H1 (cell line): ENCODE data around the gene ODR4. TPM values are rescaled to one million over a fixed set of nuclear protein-coding genes. Genes with fewer than 3 reads are reported as not detected.

Experiments used
- CTCF ChIA-PET: fragments of 300-600 bp; sonication (Branson Sonifier 250); formaldehyde crosslinking; loops from one replicate; lab custom pipeline; 2021; ENCODE audit not compliant: partially characterized antibody; lab: Charles Lee
- POLR2A ChIA-PET: fragments of 300-600 bp; sonication (Branson Sonifier 250); formaldehyde crosslinking; loops from one replicate; lab custom pipeline; 2021; ENCODE audit warnings: inconsistent platforms; ENCODE audit not compliant: partially characterized antibody; lab: Charles Lee
- DNase-seq, 2 experiments: peaks; one replicate each; pipeline versions ENCODE4 v3.0.0 to v3.0.0-alpha.2; 2010 to 2022; ENCODE audit warnings: low spot score in 2 of 2, low read depth in 1 of 2, mixed read lengths in 1 of 2
- FAIRE-seq: peaks from 2 replicates; lab custom pipeline; 2011; peaks lifted over from hg19 to GRCh38; lab: Jason Lieb, UNC
- H2AFZ ChIP-seq: 2 replicates; pipeline ENCODE4 v1.8.1; 2012; ENCODE audit warnings: low read length, inconsistent platforms
- H2AK5ac ChIP-seq: 2 replicates; pipeline ENCODE4 v1.6.1; 2013; ENCODE audit warnings: low read depth, low read length
- H2BK120ac ChIP-seq: replicated peaks from 2 replicates; pipeline ENCODE3; 2013; ENCODE audit warnings: low read depth, low read length, inconsistent platforms
- H2BK12ac ChIP-seq: 2 replicates; pipeline ENCODE4 v1.6.1; 2013; ENCODE audit warnings: low read depth, low read length
- H2BK15ac ChIP-seq: 2 replicates; pipeline ENCODE4 v1.6.1; 2013; ENCODE audit warnings: low read length
- H2BK20ac ChIP-seq: 2 replicates; pipeline ENCODE4 v1.6.1; 2013; ENCODE audit warnings: low read length
- H2BK5ac ChIP-seq: 2 replicates; pipeline ENCODE4 v1.6.1; 2013; ENCODE audit warnings: low read depth, low read length
- H3K14ac ChIP-seq: 2 replicates; pipeline ENCODE4 v1.6.1; 2013; ENCODE audit warnings: inconsistent platforms; ENCODE audit not compliant: insufficient read length
- H3K18ac ChIP-seq: 2 replicates; pipeline ENCODE4 v1.6.1; 2013; ENCODE audit warnings: low read length; ENCODE audit errors: extremely low read depth
- H3K23ac ChIP-seq: 2 replicates; pipeline ENCODE4 v1.6.1; 2013; ENCODE audit warnings: inconsistent platforms; ENCODE audit not compliant: insufficient read length
- H3K23me2 ChIP-seq: 2 replicates; pipeline ENCODE4 v1.6.1; 2013; ENCODE audit warnings: low read depth, low read length
- H3K27ac ChIP-seq: 2 replicates; pipeline ENCODE4 v1.6.1; 2011; ENCODE audit warnings: low read depth, low read length, inconsistent platforms
- H3K27me3 ChIP-seq, 4 experiments: replicated peaks in 1 of 4; 1 replicate in 1 of 4; 2 replicates in 3 of 4; pipeline versions ENCODE4 v1.6.1 to v1.8.1; 2011 to 2013; ENCODE audit warnings: low read length in 3 of 4, mild to moderate bottlenecking in 3 of 4, inconsistent platforms in 2 of 4, mixed read lengths in 2 of 4, moderate library complexity in 1 of 4; ENCODE audit not compliant: control insufficient read depth in 3 of 4, insufficient read depth in 3 of 4; ENCODE audit errors: extremely low read depth in 1 of 4
- H3K36me3 ChIP-seq, 4 experiments: 2 replicates each; pipeline versions ENCODE4 v1.6.1 to v1.8.1; 2011 to 2013; ENCODE audit warnings: mild to moderate bottlenecking in 4 of 4, low read length in 3 of 4, moderate library complexity in 2 of 4, control low read depth in 1 of 4, inconsistent platforms in 1 of 4; ENCODE audit not compliant: insufficient read depth in 4 of 4, control insufficient read depth in 2 of 4
- H3K4ac ChIP-seq: replicated peaks from 2 replicates; pipeline ENCODE3; 2013; ENCODE audit warnings: low read length, low read depth, mixed read lengths, inconsistent platforms; ENCODE audit not compliant: insufficient read length
- H3K4me1 ChIP-seq, 4 experiments: replicated peaks in 1 of 4; 1 replicate in 1 of 4; 2 replicates in 3 of 4; pipeline versions ENCODE4 v1.6.1 to v1.8.1; 2011 to 2013; ENCODE audit warnings: low read length in 3 of 4, inconsistent platforms in 2 of 4, mixed read lengths in 1 of 4; ENCODE audit not compliant: insufficient read depth in 4 of 4, control insufficient read depth in 3 of 4
- H3K4me2 ChIP-seq, 2 experiments: 2 replicates each; pipeline versions ENCODE4 v1.6.1 to v1.8.1; 2011 to 2013; ENCODE audit warnings: low read depth in 2 of 2, low read length in 2 of 2, control low read depth in 1 of 2, inconsistent platforms in 1 of 2, mild to moderate bottlenecking in 1 of 2; ENCODE audit not compliant: insufficient read depth in 1 of 2
- H3K4me3 ChIP-seq, 4 experiments: fragments of 200-600, 300-600 bp in 1 of 4; sonication (generic), shearing (Covaris generic), sonication (Bioruptor Twin) in 1 of 4; 2 replicates each; pipeline versions ENCODE4 v1.5.1 to v1.8.1; 2011 to 2016; ENCODE audit warnings: low read length in 4 of 4, low read depth in 3 of 4, control low read depth in 2 of 4, inconsistent platforms in 2 of 4, mild to moderate bottlenecking in 2 of 4, mixed read lengths in 1 of 4, moderate library complexity in 1 of 4; ENCODE audit not compliant: insufficient read depth in 2 of 4; ENCODE audit errors: extremely low read depth in 1 of 4
- H3K56ac ChIP-seq: replicated peaks from 2 replicates; pipeline ENCODE3; 2013; ENCODE audit warnings: low read depth, mild to moderate bottlenecking, mixed read lengths, low read length, inconsistent platforms; ENCODE audit not compliant: insufficient read length
- H3K79me1 ChIP-seq: 2 replicates; pipeline ENCODE4 v1.6.1; 2013; ENCODE audit warnings: low read depth, low read length, control low read depth
- H3K79me2 ChIP-seq, 2 experiments: 2 replicates each; pipeline versions ENCODE4 v1.6.1 to v1.8.1; 2012 to 2013; ENCODE audit warnings: low read length in 2 of 2, mild to moderate bottlenecking in 2 of 2, inconsistent platforms in 1 of 2; ENCODE audit not compliant: insufficient read depth in 2 of 2, control insufficient read depth in 1 of 2
- H3K9ac ChIP-seq, 4 experiments: replicated peaks in 1 of 4; 1 replicate in 1 of 4; 2 replicates in 3 of 4; pipeline versions ENCODE4 v1.6.1 to v1.8.1; 2011 to 2013; ENCODE audit warnings: low read depth in 3 of 4, low read length in 3 of 4, control low read depth in 2 of 4, mild to moderate bottlenecking in 2 of 4, moderate library complexity in 2 of 4, inconsistent platforms in 1 of 4; ENCODE audit errors: extremely low read depth in 1 of 4
- H3K9me3 ChIP-seq, 2 experiments: 2 replicates each; pipeline versions ENCODE4 v1.6.1 to v1.8.1; 2012 to 2013; ENCODE audit warnings: mild to moderate bottlenecking in 2 of 2, moderate library complexity in 2 of 2, control low read depth in 1 of 2, inconsistent platforms in 1 of 2, low read depth in 1 of 2, low read length in 1 of 2, mixed read lengths in 1 of 2; ENCODE audit not compliant: insufficient read depth in 2 of 2
- H4K20me1 ChIP-seq, 2 experiments: replicated peaks in 1 of 2; 2 replicates each; pipeline versions ENCODE3 to v1.8.1; 2011 to 2013; ENCODE audit warnings: inconsistent platforms in 2 of 2, low read length in 2 of 2, mild to moderate bottlenecking in 1 of 2; ENCODE audit not compliant: insufficient read depth in 2 of 2, control insufficient read depth in 1 of 2
- H4K5ac ChIP-seq: 2 replicates; pipeline ENCODE4 v1.6.1; 2013; ENCODE audit warnings: low read length, low read depth, mixed read lengths, inconsistent platforms; ENCODE audit not compliant: insufficient read length
- H4K8ac ChIP-seq: 2 replicates; pipeline ENCODE4 v1.8.0; 2013; ENCODE audit warnings: mild to moderate bottlenecking, moderate library complexity, low read length, inconsistent platforms; ENCODE audit not compliant: insufficient read depth; ENCODE audit errors: extremely low read depth
- H4K91ac ChIP-seq: replicated peaks from 2 replicates; pipeline ENCODE3; 2013; ENCODE audit warnings: low read length, mixed read lengths, inconsistent platforms; ENCODE audit not compliant: insufficient read length
- EGR1 ChIP-seq: IDR thresholded peaks from 2 replicates; pipeline ENCODE4 v1.6.1; 2011; ENCODE audit warnings: low read depth, low read length, borderline replicate concordance
- WGBS, 2 experiments: shearing (Covaris generic) in 1 of 2; methylation state at CpG; one replicate each; pipeline versions ENCODE4 v1.1.6 to v1.1.7; 2013 to 2015; ENCODE audit warnings: low lambda C conversion rate in 2 of 2, mixed read lengths in 2 of 2, inconsistent platforms in 1 of 2, low coverage in 1 of 2, missing lambda C conversion rate in 1 of 2; ENCODE audit not compliant: insufficient replicate concordance in 2 of 2, insufficient coverage in 1 of 2, insufficient read length in 1 of 2; ENCODE audit errors: extremely low coverage in 1 of 2, missing lambda C conversion rate in 1 of 2; 5-methylcytosine and 5-hydroxymethylcytosine counted together
- polyA plus RNA-seq, 7 experiments: library from polyadenylated mRNA; depleted of rRNA in 3 of 7; stranded (reverse) in 5 of 7; unstranded in 2 of 7; fragments of >200 nt in 5 of 7; fragments of 200-250 nt in 2 of 7; gene quantifications; 1 replicate in 5 of 7; 2 replicates in 1 of 7; 4 replicates in 1 of 7; pipeline versions ENCODE4 v1.2.1 to v1.2.3, GENCODE V29; 2011 to 2013; ENCODE audit warnings: missing spikeins in 2 of 7, mixed read lengths in 2 of 7
- total RNA-seq: library from RNA; stranded (reverse); fragmentation: NEBNext Ultra II Directional; extraction: Animal tissue kit (Norgen Biotek cat#: 25700); gene quantifications from 2 replicates; pipeline ENCODE4 v1.2.1, GENCODE V29; 2021

The ODR4 gene
- total and polyA plus RNA-seq, 2 of the 8 experiments (the other 6 are each of a cell fraction or from before 2014, with no cell fraction given), result 4.1 to 14.1 TPM

DNA sequence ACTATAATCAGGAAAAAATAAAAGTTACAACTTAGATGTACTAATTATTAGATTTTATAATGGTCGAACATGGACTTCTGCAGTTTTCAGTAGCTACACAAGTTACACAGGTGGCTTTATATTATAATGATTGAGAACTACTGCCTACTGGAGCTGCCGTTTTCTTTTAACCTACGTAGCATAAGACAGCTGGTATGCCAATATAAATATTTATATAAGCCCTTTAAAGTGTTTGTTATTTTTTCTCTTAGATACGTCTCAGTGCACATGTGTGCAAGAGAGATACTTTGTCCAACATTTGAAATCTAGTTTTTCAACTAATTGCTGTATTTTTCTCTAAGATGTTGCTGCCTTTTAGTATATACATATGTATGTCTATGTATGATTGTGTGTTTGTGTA lies 42.9 kb downstream of the ODR4 start:
- Histone ChIP-seq H3K23ac (no peak overlapping the region), H3K4me3 (no peak overlapping the region), H4K91ac (no peak overlapping the region), H2AFZ (no peak overlapping the region), H3K79me2 (no peaks in the 10 kb centered on the region), H3K79me1 (no peaks in the 10 kb centered on the region), H2BK12ac (no peak overlapping the region), H3K4me1 (no peaks in the 10 kb centered on the region), H2BK5ac (no peak overlapping the region), H3K9ac (no peak overlapping the region), H2BK120ac (no peak overlapping the region), H3K4ac (no peak overlapping the region), H3K18ac (no peak overlapping the region), H2BK15ac (no peak overlapping the region), H2AK5ac (no peak overlapping the region), H3K23me2 (no peaks in the 10 kb centered on the region), H3K9me3 (no peaks in the 10 kb centered on the region), H3K14ac (no peak overlapping the region), H3K4me2 (no peak overlapping the region), H4K5ac (no peak overlapping the region), H4K20me1 (no peaks in the 10 kb centered on the region), H3K56ac (no peak overlapping the region), H4K8ac (no peak overlapping the region), H2BK20ac (no peak overlapping the region), H3K27ac (no peak overlapping the region), H3K36me3 (peaks cover 0 to 29% (median 1%) of the 10 kb centered on the region in 4 experiments; a peak in 6 of 8 replicates), H3K27me3 (no peaks in the 10 kb centered on the region)
- no peak for TF ChIP-seq EGR1
- FAIRE-seq, result no peak
- ChIA-PET POLR2A (no interaction called here), CTCF (interaction anchor here (0.6 to 1.1 kb wide), 3 partner anchors 18 to 187 kb away, joined by 3 to 4 read pairs (median 3); no protein-coding TSS in a partner anchor)
- no peak for DNase-seq
- WGBS, 2 experiments, result 91% methylated on average over 4 of the region's 4 CpGs; no CpG with 5 or more reads in 1 of the 2 experiments
